ENCODE measurements around the gene TXNRD2.
"Not testable (repeated sequence)": the region's sequence is repeated elsewhere in the genome, so short reads cannot be mapped to it uniquely, and the experiment has no call there.

TXNRD2 gene

DNA sequence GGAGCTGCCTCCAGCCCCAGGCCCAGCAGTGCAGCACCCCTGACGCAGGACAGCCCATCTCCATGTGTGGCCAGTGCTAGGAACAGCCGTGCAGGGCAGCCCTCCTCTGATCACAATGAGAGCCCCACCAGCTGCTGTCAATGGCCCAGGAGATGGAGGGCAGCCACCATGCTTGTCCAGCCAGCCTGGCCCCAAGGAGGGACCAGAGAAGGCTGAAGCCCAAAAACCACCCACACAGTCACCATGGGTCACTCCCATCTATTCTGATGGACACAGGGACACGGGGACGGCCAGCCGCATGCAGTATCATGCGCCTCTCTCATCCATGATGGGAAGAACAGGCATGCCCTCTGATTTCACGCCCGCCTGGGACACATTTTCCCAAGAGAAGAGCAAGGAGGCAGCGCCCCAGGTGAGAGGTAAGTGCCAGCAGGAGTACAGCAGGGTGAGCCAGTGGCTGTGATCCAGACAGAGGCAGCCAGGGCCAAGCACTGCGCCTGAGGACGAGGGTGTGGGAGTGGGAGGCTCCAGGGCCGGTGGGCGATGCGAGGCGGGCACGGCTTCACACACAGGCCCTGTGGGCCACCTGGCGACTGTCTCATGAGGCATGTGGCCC is 53.4 kb downstream of the TXNRD2 start:
- DNase-seq (ENCODE audit: low spot score): no peak

- DNase-seq (ENCODE audit: low spot score): no peak
These were observed 54.2 kb downstream of the TXNRD2 start for GRCh38 chr22:19887256-19887985.

GRCh38 chr22:19886605-19887255 is 54.9 kb downstream of the TXNRD2 start:
- DNase-seq (ENCODE audit: low spot score): no peak

DNA sequence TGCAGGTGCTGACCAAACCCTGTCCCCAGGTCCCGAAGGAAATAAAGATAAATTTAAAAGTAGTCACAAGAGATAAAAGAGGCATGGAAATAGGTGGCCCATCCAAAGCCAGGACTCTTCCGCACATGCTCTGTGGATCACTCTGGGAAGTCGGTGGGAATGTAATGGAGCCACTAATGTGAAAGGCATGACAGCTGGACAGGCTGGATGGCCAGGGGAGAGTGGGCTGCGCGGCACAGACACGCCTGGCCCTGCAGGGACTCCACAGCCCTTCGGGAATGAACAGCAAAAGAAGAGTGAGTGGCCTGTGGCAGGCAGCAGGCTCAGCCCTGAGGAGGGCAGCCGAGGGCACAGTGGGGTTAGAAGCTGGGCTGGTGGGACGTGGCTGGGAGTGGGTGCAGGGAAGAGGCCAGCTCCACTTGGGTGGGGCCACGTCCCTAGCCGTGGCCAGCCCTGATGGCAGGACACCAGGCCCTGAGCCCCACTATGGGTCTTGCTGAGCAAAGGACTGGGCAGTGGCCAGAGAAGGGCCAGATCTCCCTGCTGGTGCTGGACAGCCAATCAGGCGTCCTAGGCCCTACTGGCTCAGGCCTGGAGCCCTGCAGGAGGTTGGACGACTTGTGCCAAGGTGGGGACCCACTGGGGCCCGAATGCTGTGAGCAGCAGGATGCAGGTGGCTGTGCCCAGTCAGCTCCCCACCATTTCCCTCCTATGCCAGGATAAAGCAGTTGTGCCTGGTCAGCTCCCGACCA is 55.6 kb downstream of the TXNRD2 start:
- no peak for DNase-seq (ENCODE audit: low spot score)

DNA sequence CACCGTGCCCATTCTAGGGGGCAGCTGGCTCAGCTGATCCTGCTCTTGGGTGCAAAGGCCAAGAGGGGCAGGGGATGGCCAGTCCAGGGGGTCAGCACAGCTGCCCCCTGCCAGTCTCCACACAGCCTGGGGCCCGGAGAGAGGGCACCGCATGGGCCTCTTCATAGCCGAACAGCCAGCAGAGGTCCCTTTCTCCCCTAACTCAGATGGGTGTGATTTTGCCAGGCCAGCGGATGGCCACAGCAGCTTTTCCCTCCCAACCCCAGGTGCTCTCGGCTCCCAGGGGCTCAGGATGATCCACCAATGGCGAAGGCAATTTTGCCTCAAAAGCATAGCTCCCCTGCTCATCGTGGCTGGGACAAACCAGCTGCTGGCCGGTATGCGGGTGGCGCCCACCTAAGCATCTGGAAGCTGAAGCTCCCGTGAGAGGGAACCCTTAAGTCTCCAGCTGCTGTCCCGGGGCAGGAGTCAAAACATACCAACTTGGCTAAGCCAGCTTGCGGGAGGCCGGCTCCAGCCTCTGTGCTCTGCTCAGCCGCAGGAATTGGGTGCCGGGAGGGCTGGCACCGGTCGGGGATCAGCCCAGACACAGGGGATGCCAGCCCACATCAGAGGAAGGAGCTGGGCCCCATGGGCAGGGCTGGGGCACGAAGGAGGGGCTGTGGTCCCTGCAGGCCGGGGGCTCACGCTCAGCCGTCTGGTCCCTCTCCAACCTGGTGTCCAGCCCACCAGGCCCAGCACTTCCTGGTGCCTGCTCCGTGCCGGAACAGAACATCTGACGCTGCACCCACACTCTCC is 56.5 kb downstream of the TXNRD2 start:
- DNase-seq (ENCODE audit: low spot score): no peak

- no peak for DNase-seq (ENCODE audit: low spot score)
These were observed 57.3 kb downstream of the TXNRD2 start for GRCh38 chr22:19884161-19884953.

- not testable (repeated sequence) for DNase-seq (ENCODE audit: low spot score)
These were observed 58.2 kb downstream of the TXNRD2 start for GRCh38 chr22:19883446-19883845.

- no peak for DNase-seq (ENCODE audit: low spot score)
These were observed 58.9 kb downstream of the TXNRD2 start for GRCh38 chr22:19882446-19883381.

- peak; percentile 38 for DNase-seq (ENCODE audit: low spot score)
These were observed 60.6 kb downstream of the TXNRD2 start for GRCh38 chr22:19880786-19881569.

DNA sequence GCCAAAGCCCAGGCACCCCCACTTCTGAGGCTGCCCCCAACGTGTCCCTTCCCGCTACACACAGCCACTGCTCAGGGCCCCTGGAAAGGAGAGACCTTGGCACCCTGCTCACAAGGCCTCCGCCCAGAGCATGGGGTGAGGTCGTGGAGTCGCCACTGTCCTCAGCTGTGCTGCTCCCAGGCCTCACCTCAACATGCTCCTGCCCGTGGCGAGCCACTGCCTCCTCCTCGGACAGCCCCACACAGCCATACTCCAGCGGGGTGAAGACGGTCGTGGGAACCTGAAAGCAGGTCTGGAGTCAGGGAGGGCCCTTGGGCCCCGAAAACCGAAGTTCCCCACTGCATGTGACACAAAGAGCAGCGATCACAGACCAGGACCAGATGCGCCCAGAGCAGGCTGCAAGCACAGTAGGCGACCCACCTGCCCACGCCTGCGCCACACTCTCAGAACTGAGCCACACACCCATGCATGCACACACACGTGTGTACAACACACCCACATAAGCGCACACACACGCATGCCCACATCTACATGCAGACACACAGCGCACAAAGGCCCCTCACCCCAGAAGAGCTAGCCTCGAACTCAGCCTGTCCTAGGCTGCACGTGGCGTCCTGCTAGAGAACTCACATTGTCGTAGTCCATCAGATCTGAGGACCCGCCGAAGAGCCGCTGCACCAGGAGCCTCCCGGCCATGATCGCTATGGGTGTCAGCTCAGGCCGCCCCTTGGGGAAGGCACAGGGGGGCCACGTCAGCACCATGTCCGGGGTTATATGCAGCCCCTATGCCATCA is 61.4 kb downstream of the TXNRD2 start:
- DNase-seq (ENCODE audit: low spot score): peak; percentile 33

DNA sequence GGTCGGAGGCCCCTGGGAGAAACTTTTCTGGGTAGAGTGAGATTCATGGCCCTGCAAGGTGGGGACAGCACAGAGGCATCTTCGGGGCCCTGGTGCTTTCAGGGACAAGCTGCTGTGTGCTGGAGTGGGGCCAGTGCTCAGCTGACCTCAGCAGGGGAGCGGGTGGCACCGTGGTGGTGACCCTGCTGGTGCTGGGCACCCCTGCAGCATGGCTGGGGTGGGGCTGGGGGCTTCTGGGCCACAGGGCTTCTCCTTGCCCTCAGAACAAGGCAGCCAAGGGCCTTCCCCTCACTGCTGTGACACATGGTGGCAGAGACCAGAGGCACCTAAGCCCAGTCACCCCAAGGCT is 62.0 kb downstream of the TXNRD2 start:
- DNase-seq (ENCODE audit: low spot score): peak; percentile 31

GRCh38 chr22:19879246-19879570 is 62.4 kb downstream of the TXNRD2 start:
- peak; percentile 39 for DNase-seq (ENCODE audit: low spot score)

DNA sequence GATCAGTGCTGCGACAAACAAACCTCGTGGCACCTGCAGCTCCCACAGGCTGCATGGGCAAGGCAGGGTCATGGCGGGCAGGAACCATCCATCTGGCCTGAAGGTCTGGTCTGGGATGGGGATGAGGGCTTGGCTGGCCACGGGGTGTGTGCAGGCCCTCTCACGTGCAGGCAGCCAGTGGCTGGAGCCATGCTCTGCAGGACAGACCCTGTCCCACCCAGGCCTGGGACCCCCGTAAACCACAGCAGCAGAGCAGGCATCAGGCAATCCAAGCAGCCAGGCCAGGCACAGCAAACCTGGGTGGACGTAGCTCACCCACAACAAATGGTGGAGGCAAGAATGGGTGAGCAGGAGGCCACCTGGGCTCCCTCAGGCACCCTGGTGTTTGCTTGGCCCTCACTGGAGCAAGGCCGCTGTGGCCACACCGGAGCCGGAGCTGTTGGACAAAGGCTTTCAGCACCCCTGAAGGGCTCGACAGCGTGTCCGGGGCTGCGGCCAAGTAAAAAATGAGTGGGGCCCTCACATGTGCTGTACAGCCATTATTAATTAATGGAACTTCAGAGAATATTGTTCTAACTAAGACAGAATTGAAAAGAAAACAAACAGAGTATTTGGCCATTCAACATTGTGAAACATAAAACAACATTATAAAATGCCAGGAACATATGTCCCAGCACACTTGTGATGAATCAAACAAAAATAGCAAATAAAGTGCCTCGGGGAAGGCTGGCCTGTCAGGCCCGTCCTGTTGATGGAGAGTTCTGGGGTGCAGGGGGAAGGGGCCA is 63.0 kb downstream of the TXNRD2 start:
- DNase-seq (ENCODE audit: low spot score): no peak

DNA sequence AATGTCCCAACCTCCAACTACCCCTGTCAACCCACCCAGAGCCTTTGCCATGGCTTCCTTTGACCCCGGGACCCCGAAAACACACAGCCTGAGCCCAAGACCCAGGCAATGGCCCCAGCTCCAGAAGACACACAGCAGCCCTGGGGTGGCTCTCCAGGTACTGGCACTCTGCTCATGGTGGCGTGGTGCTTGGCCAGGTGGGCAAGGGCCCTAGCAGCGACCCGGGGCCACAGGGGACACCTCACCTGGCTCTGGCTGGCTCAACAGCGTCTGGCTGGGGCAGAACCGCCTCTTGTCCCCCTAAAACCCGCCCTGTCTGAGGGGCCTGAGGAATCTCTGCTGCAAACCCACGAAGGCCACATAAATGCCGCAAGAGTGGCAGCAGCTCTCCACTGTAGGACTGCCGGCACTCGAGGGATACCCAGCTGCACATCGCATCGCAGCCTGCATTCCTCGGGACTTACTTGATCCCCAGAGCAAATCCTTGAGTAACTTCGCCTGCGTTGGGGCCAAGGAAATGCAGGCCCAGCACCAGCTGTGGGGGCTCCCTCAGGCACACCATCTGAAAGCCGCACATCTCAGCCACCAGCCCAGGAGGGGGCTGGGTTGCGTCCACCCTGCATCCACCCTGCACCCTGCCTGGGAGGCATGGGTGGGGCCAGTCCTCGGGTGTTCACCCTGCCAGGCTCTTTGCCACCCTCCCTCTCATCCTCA is 63.8 kb downstream of the TXNRD2 start:
- peak; percentile 27 for DNase-seq (ENCODE audit: low spot score)

DNA sequence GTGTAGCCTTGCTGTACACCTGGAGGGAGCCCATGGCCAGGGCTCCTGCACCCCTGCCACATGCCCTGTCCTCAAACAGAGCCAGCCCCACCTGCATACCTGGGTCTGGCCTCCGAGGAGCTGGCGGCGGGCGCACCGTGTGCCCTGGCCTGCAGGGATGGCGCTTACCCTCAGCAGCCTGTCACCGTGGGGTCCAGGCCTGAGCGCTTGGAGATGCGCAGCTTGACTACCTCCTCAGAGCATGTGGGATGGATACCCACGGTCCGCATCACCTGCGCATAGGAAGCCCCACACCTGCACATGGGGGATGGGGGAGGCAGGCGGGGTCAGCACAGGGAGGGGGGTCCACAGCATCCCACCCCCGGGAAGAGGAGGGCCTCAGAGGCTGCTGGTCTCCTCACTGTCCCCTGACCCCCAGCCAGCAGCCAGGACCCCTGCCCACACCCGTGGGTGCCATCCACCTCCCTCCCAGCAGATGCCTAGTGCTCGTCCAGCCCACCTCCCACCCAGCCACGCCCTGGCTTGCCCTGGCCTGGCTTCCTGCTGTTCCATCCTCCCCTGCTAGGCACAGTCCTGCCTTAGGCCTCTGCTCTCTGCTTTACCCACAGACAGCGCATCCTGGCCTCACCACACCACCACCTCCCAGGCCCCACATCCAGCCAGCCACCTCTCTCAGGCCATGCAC is 64.5 kb downstream of the TXNRD2 start:
- no peak for DNase-seq (ENCODE audit: low spot score)

DNA sequence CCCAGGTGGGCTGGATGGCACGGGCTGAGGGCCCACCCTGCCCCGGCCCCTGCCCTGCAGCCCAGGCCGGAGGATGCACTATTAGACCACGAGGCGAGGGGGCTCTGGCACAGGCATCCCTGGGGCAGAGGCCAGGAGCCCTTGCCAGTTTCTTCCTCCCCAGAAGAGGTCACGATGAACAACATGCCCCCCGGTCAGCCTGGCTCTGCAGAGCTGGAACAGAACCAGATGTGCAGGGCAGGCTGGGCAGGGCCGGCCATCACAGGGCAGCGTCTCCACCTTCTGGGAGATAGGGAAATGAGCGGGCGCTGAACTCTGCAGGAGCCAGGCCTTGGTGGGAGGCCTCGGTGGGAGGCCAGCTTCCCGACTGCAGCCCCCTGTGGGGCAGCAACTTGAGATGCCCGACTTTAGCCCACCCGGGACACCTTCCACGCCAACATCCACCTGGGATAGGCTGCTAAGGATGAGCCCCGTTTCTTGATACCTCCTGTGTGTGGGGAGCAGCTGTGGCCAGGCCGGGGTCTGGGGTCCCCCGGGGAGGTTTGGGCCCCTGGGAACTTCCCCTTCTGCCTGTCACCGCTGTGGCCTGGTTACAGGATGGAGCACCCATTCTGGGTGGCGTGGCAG is 65.2 kb downstream of the TXNRD2 start:
- peak; percentile 39 for DNase-seq (ENCODE audit: low spot score)
